Astrocyte (in vitro differentiated cells and primary cell): Measurements from ENCODE around the gene FCMR.

ENCODE experiments used
- EZH2 ChIP-seq: IDR thresholded peaks from 2 replicates; pipeline ENCODE4 v1.6.1; 2012; ENCODE audit warnings: mild to moderate bottlenecking, low read length, inconsistent platforms; ENCODE audit not compliant: insufficient read depth
- TF ChIP-seq, protein P1 (sequence below): IDR thresholded peaks from 2 replicates; pipeline ENCODE4 v1.5.1; 2011; ENCODE audit warnings: low read depth, mild to moderate bottlenecking, inconsistent platforms, low read length, moderate library complexity; ENCODE audit not compliant: insufficient read depth

GRCh38 chr1:206962272-206962671 lies 40.5 kb upstream of the FCMR start:
- TF ChIP-seq EZH2 = no peak
- TF ChIP-seq, protein P1, sequence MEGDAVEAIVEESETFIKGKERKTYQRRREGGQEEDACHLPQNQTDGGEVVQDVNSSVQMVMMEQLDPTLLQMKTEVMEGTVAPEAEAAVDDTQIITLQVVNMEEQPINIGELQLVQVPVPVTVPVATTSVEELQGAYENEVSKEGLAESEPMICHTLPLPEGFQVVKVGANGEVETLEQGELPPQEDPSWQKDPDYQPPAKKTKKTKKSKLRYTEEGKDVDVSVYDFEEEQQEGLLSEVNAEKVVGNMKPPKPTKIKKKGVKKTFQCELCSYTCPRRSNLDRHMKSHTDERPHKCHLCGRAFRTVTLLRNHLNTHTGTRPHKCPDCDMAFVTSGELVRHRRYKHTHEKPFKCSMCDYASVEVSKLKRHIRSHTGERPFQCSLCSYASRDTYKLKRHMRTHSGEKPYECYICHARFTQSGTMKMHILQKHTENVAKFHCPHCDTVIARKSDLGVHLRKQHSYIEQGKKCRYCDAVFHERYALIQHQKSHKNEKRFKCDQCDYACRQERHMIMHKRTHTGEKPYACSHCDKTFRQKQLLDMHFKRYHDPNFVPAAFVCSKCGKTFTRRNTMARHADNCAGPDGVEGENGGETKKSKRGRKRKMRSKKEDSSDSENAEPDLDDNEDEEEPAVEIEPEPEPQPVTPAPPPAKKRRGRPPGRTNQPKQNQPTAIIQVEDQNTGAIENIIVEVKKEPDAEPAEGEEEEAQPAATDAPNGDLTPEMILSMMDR = no peak
